Testis (tissue), 2 donors: ENCODE results near the gene COA3.

Source experiments
- POLR2A ChIP-seq: fragments of 450-650 bp; IDR thresholded peaks from one replicate; pipeline ENCODE4 v1.6.1; 2017; ENCODE audit warnings: antibody characterized with exemption, mild to moderate bottlenecking, moderate library complexity
- TF ChIP-seq, protein P1 (sequence below), 3 experiments: fragments of 450-650 bp in 2 of 3; fragments of 200-600 bp in 1 of 3; sonication (generic) in 1 of 3; IDR thresholded peaks; one replicate each; pipeline ENCODE4 v1.5.1; 2016 to 2019; ENCODE audit warnings: antibody characterized with exemption in 3 of 3, mild to moderate bottlenecking in 2 of 3, moderate library complexity in 1 of 3

DNA sequence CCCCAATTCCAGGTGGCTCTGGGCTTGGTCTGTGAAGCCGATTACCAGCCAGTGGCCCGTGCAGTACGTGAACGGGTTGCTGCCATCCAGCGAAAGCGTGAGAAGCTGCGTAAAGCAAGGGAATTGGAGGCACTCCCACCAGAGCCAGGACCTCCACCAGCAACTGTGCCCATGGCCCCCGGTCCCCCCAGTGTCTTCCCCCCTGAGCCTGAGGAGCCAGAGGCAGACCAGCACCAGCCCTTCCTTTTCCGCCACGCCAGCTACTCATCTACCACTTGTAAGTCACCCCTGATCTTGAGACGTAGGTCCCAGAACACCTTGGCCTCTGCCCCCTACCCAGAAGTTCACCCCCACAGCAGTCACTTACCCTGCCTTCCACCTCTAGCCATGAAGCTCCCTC lies 11.2 kb downstream of the COA3 start:
- TF ChIP-seq, protein P1, sequence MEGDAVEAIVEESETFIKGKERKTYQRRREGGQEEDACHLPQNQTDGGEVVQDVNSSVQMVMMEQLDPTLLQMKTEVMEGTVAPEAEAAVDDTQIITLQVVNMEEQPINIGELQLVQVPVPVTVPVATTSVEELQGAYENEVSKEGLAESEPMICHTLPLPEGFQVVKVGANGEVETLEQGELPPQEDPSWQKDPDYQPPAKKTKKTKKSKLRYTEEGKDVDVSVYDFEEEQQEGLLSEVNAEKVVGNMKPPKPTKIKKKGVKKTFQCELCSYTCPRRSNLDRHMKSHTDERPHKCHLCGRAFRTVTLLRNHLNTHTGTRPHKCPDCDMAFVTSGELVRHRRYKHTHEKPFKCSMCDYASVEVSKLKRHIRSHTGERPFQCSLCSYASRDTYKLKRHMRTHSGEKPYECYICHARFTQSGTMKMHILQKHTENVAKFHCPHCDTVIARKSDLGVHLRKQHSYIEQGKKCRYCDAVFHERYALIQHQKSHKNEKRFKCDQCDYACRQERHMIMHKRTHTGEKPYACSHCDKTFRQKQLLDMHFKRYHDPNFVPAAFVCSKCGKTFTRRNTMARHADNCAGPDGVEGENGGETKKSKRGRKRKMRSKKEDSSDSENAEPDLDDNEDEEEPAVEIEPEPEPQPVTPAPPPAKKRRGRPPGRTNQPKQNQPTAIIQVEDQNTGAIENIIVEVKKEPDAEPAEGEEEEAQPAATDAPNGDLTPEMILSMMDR (IDR thresholded peaks at IDR 0.05): no peak
- no peak for TF ChIP-seq POLR2A
